ENCODE results near the gene ZNF432. TPM values are rescaled to one million over a fixed set of nuclear protein-coding genes. Genes with fewer than 3 reads are reported as not detected.
"Not testable (repeated sequence)": the region's sequence is repeated elsewhere in the genome, so short reads cannot be mapped to it uniquely, and the experiment has no call there.

The ZNF432 gene
- total and polyA plus RNA-seq, 2 of the 13 experiments (the other 11 are each of a cell fraction or from before 2014, with no cell fraction given): 4.1 to 8.7 TPM

DNA sequence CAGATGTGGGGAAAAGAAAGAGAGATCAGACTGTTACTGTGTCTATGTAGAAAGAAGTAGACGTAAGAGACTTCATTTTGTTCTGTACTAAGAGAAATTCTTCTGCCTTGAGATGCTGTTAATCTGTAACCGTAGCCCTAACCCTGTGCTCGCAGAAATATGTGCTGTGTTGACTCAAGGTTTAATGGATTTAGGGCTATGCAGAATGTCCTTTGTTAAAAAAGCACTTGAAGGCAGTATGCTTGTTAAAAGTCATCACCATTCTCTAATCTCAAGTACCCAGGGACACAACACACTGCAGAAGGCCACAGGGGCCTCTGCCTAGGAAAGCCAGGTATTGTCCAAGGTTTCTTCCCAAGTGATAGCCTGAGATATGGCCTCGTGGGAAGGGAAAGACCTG, 24.2 kb downstream of the ZNF432 start (continued):
- TF ChIP-seq RERE (CRISPR knock-in tag; IDR thresholded peaks at IDR 0.05; ENCODE audit: low read depth): peak; percentile 66; the same call in 1 of the 2 replicates
- TF ChIP-seq RXRB (CRISPR knock-in tag; IDR thresholded peaks at IDR 0.05; ENCODE audit: borderline replicate concordance): peak; percentile 36; the same call in 1 of the 2 replicates
- peak; percentile 89 for TF ChIP-seq SOX5 (CRISPR knock-in tag; IDR thresholded peaks at IDR 0.05; ENCODE audit: borderline replicate concordance)
- TF ChIP-seq FOXA1 (IDR thresholded peaks at IDR 0.05): not testable (repeated sequence)
- TF ChIP-seq FOXA1 (CRISPR knock-in tag; IDR thresholded peaks at IDR 0.05): peak; percentile 83
- 0 out of 2 replicates have a peak, but pooled peaks have one; percentile 25 for TF ChIP-seq DRAP1 (CRISPR knock-in tag; IDR thresholded peaks at IDR 0.05)
- TF ChIP-seq, protein P1, sequence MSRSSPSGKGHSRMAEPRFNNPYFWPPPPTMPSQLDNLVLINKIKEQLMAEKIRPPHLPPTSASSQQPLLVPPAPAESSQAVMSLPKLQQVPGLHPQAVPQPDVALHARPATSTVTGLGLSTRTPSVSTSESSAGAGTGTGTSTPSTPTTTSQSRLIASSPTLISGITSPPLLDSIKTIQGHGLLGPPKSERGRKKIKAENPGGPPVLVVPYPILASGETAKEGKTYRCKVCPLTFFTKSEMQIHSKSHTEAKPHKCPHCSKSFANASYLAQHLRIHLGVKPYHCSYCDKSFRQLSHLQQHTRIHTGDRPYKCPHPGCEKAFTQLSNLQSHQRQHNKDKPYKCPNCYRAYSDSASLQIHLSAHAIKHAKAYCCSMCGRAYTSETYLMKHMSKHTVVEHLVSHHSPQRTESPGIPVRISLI (CRISPR knock-in tag; IDR thresholded peaks at IDR 0.05; ENCODE audit: borderline replicate concordance): 0 out of 2 replicates have a peak, but pooled peaks have one; percentile 23
- peak; percentile 48; the same call in 1 of the 2 replicates for TF ChIP-seq HDAC2 (CRISPR knock-in tag; IDR thresholded peaks at IDR 0.05)
